ENCODE data around the gene ALG3.

The ALG3 gene

DNA sequence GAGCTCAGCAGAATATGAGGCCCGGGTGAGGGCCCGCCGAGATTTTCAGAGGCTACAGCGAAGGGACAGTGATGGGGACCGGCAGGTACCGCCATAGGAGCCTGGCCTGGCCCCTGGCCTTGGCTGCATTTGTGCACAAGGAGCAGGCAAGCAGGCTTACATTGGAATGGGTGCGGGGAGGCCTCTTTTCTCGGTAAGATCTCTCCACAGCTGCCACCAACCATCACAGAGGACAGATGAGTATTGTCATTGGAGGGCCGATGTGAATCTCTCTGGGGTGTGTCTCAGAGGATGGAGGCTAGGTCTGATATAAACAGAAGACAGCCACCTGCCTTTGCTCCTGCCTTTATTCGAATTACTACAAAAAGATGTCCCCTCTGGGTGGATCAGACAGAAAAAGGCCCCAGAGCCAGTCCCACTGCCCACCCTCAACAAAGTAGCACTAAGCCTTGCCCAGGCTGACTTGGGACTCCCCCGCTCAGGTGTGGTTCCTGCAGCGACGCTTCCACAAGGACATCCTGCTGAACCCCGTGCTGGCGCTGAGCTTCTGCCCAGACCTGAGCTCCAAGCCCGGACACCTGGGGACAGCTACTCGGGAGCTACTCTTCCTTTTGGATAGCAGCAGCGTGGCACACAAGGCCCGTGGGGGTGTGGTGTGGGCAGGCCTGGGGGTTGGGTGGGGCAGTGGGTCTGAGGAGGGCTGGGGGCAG lies 13.9 kb downstream of the ALG3 start:
- no peak for DNase-seq

DNA sequence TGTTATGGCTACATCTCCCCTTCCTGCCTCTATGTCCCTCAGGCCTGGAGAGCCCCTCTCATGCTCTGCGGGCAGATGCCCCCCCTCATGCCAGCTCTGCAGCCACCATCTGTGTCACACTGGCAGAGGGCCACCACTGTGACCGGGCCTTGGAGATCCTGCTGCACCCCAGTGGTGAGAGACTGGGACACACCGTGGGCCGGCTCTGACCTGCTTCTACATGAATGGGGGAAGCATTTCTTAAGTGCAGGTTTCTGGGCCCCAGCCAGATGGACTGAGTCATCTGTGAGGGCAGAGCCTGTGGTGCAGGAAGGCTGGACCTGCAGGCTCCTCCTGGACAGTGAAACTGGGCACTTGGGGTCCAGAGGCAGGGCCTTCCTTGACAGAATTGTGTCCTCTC lies 14.5 kb downstream of the ALG3 start:
- peak; percentile 51 for DNase-seq

DNA sequence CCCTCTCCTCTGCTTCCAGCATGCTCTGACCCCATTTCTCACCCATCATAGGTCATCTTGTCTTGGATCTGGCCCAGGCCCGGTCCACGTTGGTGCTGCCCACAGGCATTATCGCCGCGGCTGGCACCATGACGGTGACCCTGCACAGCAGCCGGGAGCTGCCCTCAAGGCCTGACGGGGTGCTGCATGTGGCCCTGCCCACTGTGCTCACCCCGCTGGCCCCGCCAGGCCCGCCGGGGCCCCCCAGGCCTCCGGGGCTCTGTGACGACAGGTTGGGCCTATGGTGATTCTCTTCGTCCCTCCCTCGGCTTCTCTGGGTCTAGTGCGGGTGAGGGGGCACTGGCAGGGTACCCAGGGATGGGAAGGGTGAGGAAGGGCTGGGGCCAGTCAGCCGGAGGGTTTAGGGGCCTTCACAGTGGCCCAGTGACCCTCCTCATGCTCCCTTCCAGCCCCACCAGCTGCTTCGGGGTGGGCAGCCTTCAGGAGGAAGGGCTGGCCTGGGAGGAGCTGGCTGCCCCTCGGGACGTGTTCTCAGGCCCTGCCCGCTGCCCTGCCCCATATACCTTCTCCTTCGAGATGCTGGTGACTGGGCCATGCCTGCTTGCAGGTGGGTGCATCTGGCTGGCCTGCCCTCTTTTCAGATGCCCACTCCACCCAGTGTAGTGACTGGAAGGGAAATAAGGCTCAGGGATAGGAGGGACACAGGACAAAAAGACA lies 15.5 kb downstream of the ALG3 start:
- DNase-seq = no peak

GRCh38 chr3:184231671-184232070 lies 17.1 kb downstream of the ALG3 start:
- DNase-seq = no peak

DNA sequence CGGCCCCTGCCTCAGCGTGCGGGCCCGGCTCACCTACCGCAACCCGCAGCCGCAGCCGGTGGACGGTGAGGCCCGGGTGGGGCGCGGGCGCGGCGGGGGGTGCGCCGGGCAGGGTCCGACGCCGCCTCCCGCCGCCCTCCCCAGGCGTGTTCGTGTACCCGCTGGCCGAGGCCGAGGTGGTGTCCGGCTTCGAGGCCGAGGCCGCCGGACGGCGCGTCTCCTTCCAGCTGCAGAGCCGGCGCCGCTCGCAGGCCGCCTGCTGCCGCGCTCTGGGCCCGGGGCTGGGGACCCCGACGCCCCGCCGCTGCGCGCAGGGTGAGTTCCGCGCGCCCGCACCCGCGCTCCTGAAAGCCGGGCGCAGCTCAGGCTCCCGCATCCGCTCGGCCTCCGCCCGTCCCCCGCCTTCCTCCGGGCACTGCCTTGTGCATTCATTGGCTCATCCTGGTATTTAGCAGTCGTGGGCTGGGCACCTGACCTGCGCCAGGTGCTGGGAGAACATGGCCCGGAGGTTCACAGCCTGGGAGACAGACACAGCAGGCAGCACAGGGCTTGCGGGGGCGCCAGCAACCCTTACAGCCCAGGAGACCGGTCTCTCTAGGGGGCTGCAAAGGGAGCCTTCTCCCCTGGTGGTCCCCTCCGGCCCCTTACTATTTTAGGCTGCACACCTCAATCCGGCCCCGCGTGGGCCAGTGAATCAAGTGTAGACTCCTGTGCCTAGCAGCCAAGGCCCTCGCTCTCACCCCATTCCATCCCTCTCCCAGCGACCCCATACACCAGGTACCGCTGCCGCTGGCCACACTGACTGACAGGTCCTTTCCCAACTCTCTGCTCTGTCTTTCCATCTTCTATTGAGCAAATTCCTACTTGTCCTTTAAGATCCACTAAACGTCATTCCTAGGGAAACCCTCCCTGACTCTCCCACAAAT lies 17.9 kb downstream of the ALG3 start:
- no peak for DNase-seq

GRCh38 chr3:184230081-184230602 lies 18.6 kb downstream of the ALG3 start:
- no peak for DNase-seq

GRCh38 chr3:184229394-184230080 lies 19.2 kb downstream of the ALG3 start, which contains the start of gene VWA5B2:
VWA5B2 (plus strand) TSS chr3:184229585; CDS start chr3:184230529, 944 bp downstream.
- DNase-seq = peak; percentile 35

DNA sequence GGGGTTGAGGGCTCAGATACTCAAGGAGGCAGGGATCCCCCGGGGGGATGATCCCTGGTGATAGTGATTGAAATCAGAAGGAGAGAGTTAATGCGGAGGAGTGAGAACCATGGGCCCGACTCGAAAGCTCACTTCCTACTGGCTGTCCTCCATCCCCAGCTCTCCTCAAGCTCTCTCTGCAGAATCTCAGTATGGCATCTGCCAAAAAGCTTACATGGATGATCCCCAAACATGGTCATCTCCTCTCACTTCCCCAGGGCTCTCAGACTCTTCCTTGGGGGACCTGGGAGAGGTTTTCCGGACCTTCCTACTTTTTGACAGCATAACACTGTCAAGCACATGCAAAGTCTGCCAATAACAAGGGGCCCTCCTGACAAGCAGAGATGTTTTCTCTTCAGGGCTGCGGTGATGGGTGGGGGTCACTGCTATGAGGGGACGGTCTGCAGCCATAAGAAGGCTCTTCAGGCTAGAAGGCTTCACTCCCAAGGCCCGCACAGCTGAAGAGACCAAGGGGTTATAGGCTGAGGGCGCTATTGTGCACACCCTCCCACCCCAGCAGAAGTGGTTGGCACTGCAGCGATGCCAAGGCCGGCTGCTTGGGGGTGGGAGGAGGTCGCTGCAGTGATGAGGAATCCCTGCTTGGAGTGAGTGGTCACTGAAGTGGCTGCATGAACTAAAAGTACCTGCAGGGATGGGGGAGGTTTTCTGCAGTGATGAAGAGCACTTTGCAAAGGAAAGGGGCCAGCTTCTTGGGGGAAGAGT lies 20.2 kb downstream of the ALG3 start:
- DNase-seq = no peak

DNA sequence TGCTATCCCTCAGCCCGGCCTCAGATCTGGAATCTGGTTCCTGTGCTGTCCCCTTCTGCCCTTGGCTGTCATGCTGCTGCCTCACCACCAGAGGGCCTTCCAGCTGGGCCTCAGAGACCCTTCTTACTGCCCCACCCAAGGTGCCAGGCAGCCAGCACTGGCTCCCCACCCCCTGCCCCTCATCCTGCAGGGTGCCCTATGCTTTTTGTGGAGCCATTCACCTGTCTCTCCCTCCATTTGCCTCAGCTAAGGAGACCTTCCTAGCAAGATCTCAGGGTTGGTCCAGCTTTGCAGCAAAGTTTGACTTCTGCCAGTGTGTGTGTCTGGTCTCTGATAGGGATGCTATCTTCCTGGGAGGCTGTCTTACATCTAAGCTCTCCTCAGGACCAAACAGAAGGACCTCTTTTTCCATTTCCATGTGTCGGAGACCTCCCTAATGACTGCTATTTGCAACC lies 21.3 kb downstream of the ALG3 start:
- no peak for DNase-seq

- DNase-seq = no peak
These were observed 24.8 kb downstream of the ALG3 start for GRCh38 chr3:184223946-184224345.

DNA sequence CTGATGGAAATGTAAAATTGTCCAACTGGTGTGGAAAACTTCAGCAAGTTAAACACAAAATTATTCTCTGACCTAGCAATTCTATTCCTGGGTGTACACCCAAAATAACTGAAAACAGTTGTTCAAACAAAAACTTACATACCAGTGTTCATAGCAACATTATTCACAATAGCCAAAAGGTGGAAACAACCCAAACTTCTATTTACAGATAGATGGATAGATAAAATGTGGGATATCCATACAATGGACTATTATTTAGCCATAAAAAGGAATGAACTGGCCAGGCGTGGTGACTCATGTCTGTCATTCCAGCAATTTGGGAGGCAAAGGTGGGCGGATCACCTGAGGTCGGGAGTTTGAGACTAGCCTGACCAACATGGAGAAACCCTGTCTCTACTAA lies 26.2 kb downstream of the ALG3 start:
- DNase-seq = no peak

DNA sequence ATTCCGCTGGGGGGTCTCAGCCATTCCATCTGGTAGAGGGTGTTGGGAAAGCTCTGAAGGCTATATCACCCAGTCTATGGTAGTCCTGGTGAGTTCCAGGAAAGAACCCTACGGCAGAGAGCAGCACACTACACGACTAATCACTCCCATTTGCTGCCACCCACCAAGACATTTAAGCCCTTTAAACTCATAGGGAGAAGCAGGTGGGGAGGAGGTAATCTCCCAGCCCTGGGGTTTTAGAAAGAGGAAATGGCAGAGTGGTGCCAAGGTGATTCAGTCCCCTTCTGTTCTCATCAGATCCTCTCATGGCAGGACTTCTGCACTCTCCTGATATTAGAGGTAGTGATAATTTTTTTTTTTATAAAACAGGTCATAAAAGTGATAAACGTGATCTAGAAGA lies 29.9 kb downstream of the ALG3 start:
- no peak for DNase-seq

- DNase-seq = no peak
These were observed 37.0 kb downstream of the ALG3 start for GRCh38 chr3:184211718-184212117.

GRCh38 chr3:184211297-184211696 lies 37.5 kb downstream of the ALG3 start:
- no peak for DNase-seq

GRCh38 chr3:184209146-184209923 lies 39.4 kb downstream of the ALG3 start:
- no peak for DNase-seq

- no peak for DNase-seq
These were observed 45.2 kb downstream of the ALG3 start for GRCh38 chr3:184203526-184203925.

DNA sequence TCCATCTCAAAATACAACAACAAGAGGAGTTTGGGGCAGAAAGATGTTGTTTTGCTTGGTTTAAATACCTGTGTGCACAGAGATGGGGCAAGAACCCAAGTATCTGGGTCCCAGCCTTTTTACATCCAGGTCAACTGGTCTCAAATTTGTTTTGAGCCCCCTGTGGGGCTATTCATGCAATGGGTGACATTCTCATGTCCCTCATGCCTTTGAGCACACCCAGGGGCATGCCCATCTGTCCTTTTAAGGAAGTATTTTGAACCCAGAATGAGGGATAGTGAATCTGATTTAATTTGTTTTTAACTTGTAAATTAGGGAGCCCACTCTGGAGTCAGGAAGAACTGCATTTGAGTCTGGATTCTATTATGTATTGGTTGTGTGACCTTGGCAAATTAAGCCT lies 47.9 kb downstream of the ALG3 start:
- DNase-seq = no peak

GRCh38 chr3:184198509-184198908 lies 50.3 kb downstream of the ALG3 start:
- no peak for DNase-seq

DNA sequence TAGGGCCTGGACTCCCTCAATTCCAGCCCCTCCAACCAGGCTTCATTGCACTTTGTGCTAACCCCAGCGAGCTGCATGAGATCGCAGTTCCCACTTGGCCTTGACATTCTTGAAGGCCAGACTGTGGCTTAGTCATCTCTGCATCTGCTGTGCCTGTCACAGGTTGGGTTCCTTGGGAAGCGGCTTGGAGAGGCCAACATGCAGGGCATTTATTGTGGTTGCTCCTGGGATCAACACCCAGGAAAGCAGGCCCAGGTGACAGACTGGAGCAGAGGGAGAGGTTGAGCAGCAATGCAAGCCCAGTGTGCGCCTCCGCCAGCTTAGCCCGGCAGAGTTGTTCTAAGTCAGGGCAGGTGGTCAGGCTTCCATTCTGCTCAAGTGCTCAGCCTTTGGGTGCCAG lies 52.2 kb downstream of the ALG3 start:
- DNase-seq = no peak

GRCh38 chr3:184193991-184194539 lies 54.7 kb downstream of the ALG3 start:
- no peak for DNase-seq

DNA sequence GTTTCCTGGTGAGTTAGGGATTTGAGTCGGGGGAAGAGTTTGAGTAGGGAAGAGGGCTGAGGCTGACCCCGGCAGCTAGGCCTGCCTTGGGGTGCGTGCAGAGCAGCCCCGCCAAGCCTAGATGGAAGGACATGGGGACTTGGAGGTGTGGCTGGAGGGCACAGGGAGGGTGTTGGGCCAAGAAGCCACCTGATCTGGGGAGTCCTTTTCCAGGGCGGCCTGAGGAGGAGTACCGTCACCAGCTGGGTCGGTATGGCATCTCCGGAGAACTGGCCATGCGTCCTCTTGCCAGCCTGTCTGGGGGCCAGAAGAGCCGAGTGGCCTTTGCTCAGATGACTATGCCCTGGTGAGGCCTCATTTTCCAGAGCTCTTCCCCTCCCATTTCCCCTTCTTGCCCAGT lies 55.9 kb downstream of the ALG3 start:
- no peak for DNase-seq

Measured in DMS 273 treated with DMSO at 0.1 percent for 48 hours (cell line).